ENCODE measurements around the gene CHMP2A. TPM values are rescaled to one million over a fixed set of nuclear protein-coding genes. Genes with fewer than 3 reads are reported as not detected.

CHMP2A gene
- total and polyA plus RNA-seq, 2 of the 13 experiments (the other 11 are each of a cell fraction or from before 2014, with no cell fraction given) = 49.7 to 55.0 TPM

DNA sequence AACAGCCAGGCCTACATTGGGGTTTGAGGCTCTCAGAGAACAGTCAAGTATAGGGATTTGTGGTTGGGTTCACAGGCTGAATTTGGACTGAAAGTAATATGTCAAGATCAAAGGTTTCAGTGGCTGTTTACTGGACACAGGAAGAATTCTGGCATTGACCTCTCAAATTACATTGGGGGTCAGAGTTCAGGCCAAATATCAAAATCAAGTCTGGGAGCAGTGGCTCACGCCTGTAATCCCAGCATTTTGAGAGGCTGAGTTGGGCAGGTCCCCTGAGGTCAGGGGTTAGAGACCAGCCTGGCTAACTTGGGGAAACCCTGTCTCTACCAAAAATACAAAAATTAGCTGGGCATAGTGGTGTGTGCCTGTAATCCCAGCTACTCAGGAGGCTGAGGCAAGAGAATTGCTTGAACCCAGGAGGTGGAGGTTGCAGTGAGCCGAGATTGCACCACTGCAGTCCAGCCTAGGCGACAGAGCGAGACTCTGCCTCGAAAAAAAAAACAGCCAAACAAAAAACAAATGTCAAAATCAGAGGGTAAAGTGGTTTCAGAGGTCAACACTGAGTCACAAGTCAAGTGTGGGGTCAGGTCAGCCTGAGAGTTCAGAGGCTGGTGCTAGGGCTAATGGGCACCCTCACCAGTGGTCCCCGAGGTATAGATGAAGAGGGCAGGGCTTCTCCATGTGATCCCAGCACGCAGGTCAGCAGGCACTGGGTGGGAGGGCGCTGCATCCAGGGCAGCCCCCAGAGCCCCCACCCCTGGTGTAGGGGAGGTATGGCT lies 44.6 kb downstream of the CHMP2A start (continued):
- no peak for TF ChIP-seq NONO (IDR thresholded peaks at IDR 0.05)
- TF ChIP-seq NONO (CRISPR knock-in tag; conservative IDR thresholded peaks at IDR 0.05) = peak; percentile 30
- 0 out of 2 replicates have a peak, but pooled peaks have one; percentile 25 for TF ChIP-seq ZC3H13 (CRISPR knock-in tag; IDR thresholded peaks at IDR 0.05)
- no peak for TF ChIP-seq ZNF850 (CRISPR knock-in tag; conservative IDR thresholded peaks at IDR 0.05)
- TF ChIP-seq DPF2 (CRISPR knock-in tag; IDR thresholded peaks at IDR 0.05; ENCODE audit: borderline replicate concordance, low read depth) = peak; percentile 8; the same call in 1 of the 2 replicates
- TF ChIP-seq MZF1 (CRISPR knock-in tag; IDR thresholded peaks at IDR 0.05; ENCODE audit: borderline replicate concordance) = no peak
- no peak for TF ChIP-seq ZNF589 (CRISPR knock-in tag; conservative IDR thresholded peaks at IDR 0.05)
- peak; percentile 61; the same call in 1 of the 2 replicates for TF ChIP-seq ZNF431 (CRISPR knock-in tag; IDR thresholded peaks at IDR 0.05; ENCODE audit: borderline replicate concordance, low read depth)
- TF ChIP-seq NAIF1 (CRISPR knock-in tag; IDR thresholded peaks at IDR 0.05; ENCODE audit: borderline replicate concordance) = no peak
- no peak for TF ChIP-seq ZBTB25 (CRISPR knock-in tag; IDR thresholded peaks at IDR 0.05)
- peak; percentile 23 for TF ChIP-seq SALL1 (CRISPR knock-in tag; IDR thresholded peaks at IDR 0.05)
- TF ChIP-seq BCL6 (CRISPR knock-in tag; IDR thresholded peaks at IDR 0.05) = peak; percentile 73
- peak; percentile 91 for TF ChIP-seq SIX4 (CRISPR knock-in tag; IDR thresholded peaks at IDR 0.05)
- TF ChIP-seq RXRB (CRISPR knock-in tag; IDR thresholded peaks at IDR 0.05; ENCODE audit: borderline replicate concordance) = peak; percentile 80; the same call in 1 of the 2 replicates
- no peak for TF ChIP-seq CBFB (CRISPR knock-in tag; IDR thresholded peaks at IDR 0.05)
- no peak for TF ChIP-seq MIER3 (CRISPR knock-in tag; IDR thresholded peaks at IDR 0.05; ENCODE audit: borderline replicate concordance)
- peak; percentile 60 for TF ChIP-seq GATAD2A (CRISPR knock-in tag; IDR thresholded peaks at IDR 0.05)
- TF ChIP-seq CBX2 (IDR thresholded peaks at IDR 0.05; ENCODE audit: low read depth, low read length) = no peak
- TF ChIP-seq CBX2 (CRISPR knock-in tag; IDR thresholded peaks at IDR 0.05; ENCODE audit: low read depth) = no peak
- TF ChIP-seq, protein P1, sequence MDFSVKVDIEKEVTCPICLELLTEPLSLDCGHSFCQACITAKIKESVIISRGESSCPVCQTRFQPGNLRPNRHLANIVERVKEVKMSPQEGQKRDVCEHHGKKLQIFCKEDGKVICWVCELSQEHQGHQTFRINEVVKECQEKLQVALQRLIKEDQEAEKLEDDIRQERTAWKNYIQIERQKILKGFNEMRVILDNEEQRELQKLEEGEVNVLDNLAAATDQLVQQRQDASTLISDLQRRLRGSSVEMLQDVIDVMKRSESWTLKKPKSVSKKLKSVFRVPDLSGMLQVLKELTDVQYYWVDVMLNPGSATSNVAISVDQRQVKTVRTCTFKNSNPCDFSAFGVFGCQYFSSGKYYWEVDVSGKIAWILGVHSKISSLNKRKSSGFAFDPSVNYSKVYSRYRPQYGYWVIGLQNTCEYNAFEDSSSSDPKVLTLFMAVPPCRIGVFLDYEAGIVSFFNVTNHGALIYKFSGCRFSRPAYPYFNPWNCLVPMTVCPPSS (IDR thresholded peaks at IDR 0.05) = no peak
- TF ChIP-seq HNF4A (CRISPR knock-in tag; IDR thresholded peaks at IDR 0.05) = peak; percentile 82
- no peak for TF ChIP-seq MED13 (CRISPR knock-in tag; IDR thresholded peaks at IDR 0.05)
- TF ChIP-seq TEAD3 (CRISPR knock-in tag; optimal IDR thresholded peaks at IDR 0.05; ENCODE audit: borderline replicate concordance) = peak; percentile 12
- TF ChIP-seq, protein P2, sequence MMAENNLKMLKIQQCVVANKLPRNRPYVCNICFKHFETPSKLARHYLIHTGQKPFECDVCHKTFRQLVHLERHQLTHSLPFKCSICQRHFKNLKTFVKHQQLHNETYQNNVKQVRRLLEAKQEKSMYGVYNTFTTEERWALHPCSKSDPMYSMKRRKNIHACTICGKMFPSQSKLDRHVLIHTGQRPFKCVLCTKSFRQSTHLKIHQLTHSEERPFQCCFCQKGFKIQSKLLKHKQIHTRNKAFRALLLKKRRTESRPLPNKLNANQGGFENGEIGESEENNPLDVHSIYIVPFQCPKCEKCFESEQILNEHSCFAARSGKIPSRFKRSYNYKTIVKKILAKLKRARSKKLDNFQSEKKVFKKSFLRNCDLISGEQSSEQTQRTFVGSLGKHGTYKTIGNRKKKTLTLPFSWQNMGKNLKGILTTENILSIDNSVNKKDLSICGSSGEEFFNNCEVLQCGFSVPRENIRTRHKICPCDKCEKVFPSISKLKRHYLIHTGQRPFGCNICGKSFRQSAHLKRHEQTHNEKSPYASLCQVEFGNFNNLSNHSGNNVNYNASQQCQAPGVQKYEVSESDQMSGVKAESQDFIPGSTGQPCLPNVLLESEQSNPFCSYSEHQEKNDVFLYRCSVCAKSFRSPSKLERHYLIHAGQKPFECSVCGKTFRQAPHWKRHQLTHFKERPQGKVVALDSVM (CRISPR knock-in tag; IDR thresholded peaks at IDR 0.05) = peak; percentile 91
- TF ChIP-seq IRX3 (CRISPR knock-in tag; IDR thresholded peaks at IDR 0.05; ENCODE audit: borderline replicate concordance, low read depth) = 0 out of 2 replicates have a peak, but pooled peaks have one; percentile 5
